ENCODE measurements around the gene TESK2.

TESK2 gene

DNA sequence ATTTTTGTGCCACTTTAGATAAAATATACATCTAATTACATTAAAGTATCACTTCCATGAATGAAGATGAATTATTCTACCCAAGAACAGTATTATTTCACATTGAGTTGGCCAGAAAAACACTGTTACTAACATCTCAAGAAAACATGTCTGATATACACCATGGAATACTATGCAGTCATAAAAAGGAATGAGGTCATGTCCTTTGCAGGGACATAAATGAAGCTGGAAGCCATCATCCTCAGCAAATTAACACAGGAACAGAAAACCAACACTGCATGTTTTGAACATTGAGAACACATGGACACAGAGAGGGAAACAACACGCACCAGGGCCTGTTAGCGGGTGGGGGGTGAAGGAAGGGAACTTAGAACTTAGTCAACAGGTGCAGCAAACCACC lies 69.0 kb downstream of the TESK2 start:
- Histone ChIP-seq H3K4me3 (ENCODE audit: low read depth in 1 of 2, low read length in 1 of 2) (no peak overlapping the region), H3K36me3 (peaks cover 25% of the 10 kb centered on the region), H3K27me3 (no peaks in the 10 kb centered on the region), H3K9me3 (no peaks in the 10 kb centered on the region), H3K4me1 (ENCODE audit: control insufficient read depth in 1 of 2, insufficient read depth in 1 of 2, low read depth in 1 of 2, low read length in 1 of 2) (peaks cover 5 to 7% of the 10 kb centered on the region in 2 experiments), H3K27ac (no peak overlapping the region)
- TF ChIP-seq, protein P1, sequence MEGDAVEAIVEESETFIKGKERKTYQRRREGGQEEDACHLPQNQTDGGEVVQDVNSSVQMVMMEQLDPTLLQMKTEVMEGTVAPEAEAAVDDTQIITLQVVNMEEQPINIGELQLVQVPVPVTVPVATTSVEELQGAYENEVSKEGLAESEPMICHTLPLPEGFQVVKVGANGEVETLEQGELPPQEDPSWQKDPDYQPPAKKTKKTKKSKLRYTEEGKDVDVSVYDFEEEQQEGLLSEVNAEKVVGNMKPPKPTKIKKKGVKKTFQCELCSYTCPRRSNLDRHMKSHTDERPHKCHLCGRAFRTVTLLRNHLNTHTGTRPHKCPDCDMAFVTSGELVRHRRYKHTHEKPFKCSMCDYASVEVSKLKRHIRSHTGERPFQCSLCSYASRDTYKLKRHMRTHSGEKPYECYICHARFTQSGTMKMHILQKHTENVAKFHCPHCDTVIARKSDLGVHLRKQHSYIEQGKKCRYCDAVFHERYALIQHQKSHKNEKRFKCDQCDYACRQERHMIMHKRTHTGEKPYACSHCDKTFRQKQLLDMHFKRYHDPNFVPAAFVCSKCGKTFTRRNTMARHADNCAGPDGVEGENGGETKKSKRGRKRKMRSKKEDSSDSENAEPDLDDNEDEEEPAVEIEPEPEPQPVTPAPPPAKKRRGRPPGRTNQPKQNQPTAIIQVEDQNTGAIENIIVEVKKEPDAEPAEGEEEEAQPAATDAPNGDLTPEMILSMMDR (IDR thresholded peaks at IDR 0.05) = no peak

DNA sequence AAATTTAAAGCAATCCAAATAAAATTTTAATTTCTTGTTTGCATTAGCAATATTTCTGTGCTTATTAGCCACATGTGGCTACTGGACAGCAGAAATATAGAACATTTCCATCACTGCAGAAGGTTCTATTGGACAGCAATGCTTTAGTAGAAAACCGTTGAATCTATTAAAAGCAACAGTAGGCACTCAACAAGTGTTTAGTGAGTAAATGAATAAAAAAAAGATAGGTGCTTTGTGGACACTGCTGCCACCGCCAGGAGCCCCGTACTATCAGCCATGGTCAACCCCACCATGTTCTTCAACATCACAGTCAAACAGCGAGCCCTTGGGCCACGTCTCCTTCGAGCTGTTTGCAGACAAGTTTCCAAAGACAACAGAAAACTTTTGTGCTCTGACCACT lies 76.2 kb downstream of the TESK2 start:
- peaks cover 6% of the 10 kb centered on the region for H3K36me3 ChIP-seq
- H3K27me3 ChIP-seq = no peaks in the 10 kb centered on the region
- TF ChIP-seq, protein P1 (IDR thresholded peaks at IDR 0.05) = no peak
- H3K27ac ChIP-seq = no peak overlapping the region
- H3K4me1 ChIP-seq (ENCODE audit: control insufficient read depth in 1 of 2, insufficient read depth in 1 of 2, low read depth in 1 of 2, low read length in 1 of 2) = no peaks in the 10 kb centered on the region
- no peak overlapping the region for H3K4me3 ChIP-seq (ENCODE audit: low read depth in 1 of 2, low read length in 1 of 2)
- no peaks in the 10 kb centered on the region for H3K9me3 ChIP-seq

DNA sequence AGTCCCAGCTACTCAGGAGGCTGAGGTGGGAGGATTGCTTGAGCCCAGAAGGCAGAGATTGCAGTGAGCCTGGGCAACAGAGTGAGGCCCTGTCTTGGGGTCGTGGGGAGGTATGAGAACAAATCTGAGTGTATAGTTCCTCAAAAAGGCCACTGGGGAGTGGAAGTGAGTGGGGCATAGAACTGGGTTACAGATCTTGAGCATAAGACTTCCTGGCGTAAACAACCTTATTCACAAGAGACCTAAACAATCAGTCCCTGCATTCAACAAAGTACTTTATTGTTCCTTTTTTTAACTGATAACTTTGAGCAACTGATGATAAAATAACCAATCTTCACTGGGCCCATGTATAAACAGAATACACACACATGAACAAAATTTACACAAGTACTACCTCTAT lies 78.1 kb downstream of the TESK2 start:
- Histone ChIP-seq H3K36me3 (no peaks in the 10 kb centered on the region), H3K9me3 (no peaks in the 10 kb centered on the region), H3K27ac (peak overlapping the region; percentile 24), H3K4me1 (ENCODE audit: control insufficient read depth in 1 of 2, insufficient read depth in 1 of 2, low read depth in 1 of 2, low read length in 1 of 2) (peaks cover 8 to 16% of the 10 kb centered on the region in 2 experiments), H3K4me3 (ENCODE audit: low read depth in 1 of 2, low read length in 1 of 2) (no peak overlapping the region), H3K27me3 (no peaks in the 10 kb centered on the region)
- TF ChIP-seq, protein P1 (IDR thresholded peaks at IDR 0.05) = no peak

DNA sequence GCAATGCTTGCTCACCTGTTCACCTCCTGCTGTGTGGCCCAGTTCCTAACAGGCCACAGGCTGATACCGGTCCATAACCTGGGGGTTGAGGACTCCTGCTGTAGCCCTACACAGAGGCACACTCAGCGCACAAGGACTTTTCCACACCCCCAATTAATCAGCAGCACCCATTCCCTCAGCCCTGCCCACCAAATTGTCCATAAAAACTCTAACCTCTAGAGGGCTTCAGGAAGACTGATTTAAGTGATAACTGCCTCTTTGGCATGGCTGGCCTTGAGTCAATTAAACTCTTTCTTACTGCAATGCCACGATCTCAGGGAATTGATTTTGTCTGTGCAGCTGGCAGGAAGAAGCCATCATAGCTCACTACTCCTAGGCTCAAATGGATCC lies 79.5 kb downstream of the TESK2 start:
- Histone ChIP-seq H3K27ac (no peak overlapping the region), H3K36me3 (no peaks in the 10 kb centered on the region), H3K4me3 (ENCODE audit: low read depth in 1 of 2, low read length in 1 of 2) (no peak overlapping the region), H3K9me3 (no peaks in the 10 kb centered on the region), H3K27me3 (no peaks in the 10 kb centered on the region), H3K4me1 (ENCODE audit: control insufficient read depth in 1 of 2, insufficient read depth in 1 of 2, low read depth in 1 of 2, low read length in 1 of 2) (peaks cover 14 to 23% of the 10 kb centered on the region in 2 experiments)
- TF ChIP-seq, protein P1 (IDR thresholded peaks at IDR 0.05) = no peak

DNA sequence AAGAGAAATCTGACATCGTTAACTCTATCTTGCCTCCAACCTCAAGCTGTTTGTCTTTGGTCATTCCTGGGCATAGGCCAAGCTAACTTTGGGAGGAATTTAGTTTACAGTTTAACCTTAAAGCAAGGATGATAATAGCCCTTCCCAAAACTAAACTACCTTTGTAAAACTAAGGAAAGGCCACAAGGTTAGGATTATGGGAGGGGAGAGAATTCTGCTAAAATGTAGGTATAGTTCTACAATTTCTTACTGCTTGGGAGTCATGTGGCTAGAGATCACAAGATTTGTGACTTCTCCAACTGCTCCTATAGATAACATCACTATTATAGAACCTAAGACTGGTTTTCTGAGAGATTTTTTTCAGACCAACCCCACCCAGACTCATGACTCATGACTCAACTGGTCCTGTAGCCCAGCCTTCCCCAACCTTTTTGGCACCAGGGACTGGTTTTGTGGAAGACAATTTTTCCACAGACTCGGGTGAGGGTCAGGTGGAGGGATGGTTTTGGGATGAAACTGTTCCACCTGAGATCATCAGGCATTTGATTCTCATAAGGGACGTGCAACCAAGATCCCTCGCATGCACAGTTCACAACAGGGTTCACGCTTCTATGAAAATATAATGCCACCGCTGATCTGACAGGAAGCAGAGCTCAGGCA lies 80.0 kb downstream of the TESK2 start:
- Histone ChIP-seq H3K9me3 (no peaks in the 10 kb centered on the region), H3K4me3 (ENCODE audit: low read depth in 1 of 2, low read length in 1 of 2) (no peak overlapping the region), H3K27me3 (no peaks in the 10 kb centered on the region), H3K27ac (no peak overlapping the region), H3K4me1 (ENCODE audit: control insufficient read depth in 1 of 2, insufficient read depth in 1 of 2, low read depth in 1 of 2, low read length in 1 of 2) (peaks cover 14 to 23% of the 10 kb centered on the region in 2 experiments), H3K36me3 (no peaks in the 10 kb centered on the region)
- TF ChIP-seq, protein P1 (IDR thresholded peaks at IDR 0.05) = no peak

All from neutrophil (primary cell).